Effector memory CD4-positive, alpha-beta T cell (primary cell): ENCODE data around the gene GLRX2.
A peak's percentile ranks its signal among the peaks of the same experiment; 100 is the strongest.

Source experiments
- DNase-seq, 3 donors: peaks; one replicate each; pipeline ENCODE4 v3.0.0-alpha.2; 2020
- H3K27ac ChIP-seq: 2 replicates; pipeline ENCODE4 v1.7.0; 2013; ENCODE audit warnings: mild to moderate bottlenecking, low read length, moderate library complexity; ENCODE audit not compliant: insufficient read depth, poor library complexity, severe bottlenecking
- H3K27me3 ChIP-seq: replicated peaks from 2 replicates; pipeline ENCODE4 v1.7.0; 2013; ENCODE audit warnings: mild to moderate bottlenecking, low read length; ENCODE audit not compliant: insufficient read depth, control insufficient read depth, poor library complexity, severe bottlenecking
- H3K36me3 ChIP-seq: 2 replicates; pipeline ENCODE4 v1.7.0; 2013; ENCODE audit warnings: mild to moderate bottlenecking, low read length, moderate library complexity; ENCODE audit not compliant: control insufficient read depth, insufficient read depth
- H3K4me1 ChIP-seq: 2 replicates; pipeline ENCODE4 v1.7.0; 2013; ENCODE audit warnings: low read length, mild to moderate bottlenecking; ENCODE audit not compliant: control insufficient read depth, insufficient read depth, poor library complexity, severe bottlenecking
- H3K4me3 ChIP-seq: 2 replicates; pipeline ENCODE4 v1.7.0; 2013; ENCODE audit warnings: low read length, low read depth, mild to moderate bottlenecking; ENCODE audit not compliant: insufficient read depth, poor library complexity, severe bottlenecking
- H3K9me3 ChIP-seq: 2 replicates; pipeline ENCODE4 v1.7.0; 2013; ENCODE audit warnings: mild to moderate bottlenecking, low read length, moderate library complexity; ENCODE audit not compliant: control insufficient read depth

GLRX2 gene

GRCh38 chr1:193068013-193068412 is 37.2 kb downstream of the GLRX2 start:
- DNase-seq: no peak
- no peak overlapping the region for H3K27ac ChIP-seq
- H3K9me3 ChIP-seq: no peaks in the 10 kb centered on the region
- H3K4me1 ChIP-seq: peaks cover 6% of the 10 kb centered on the region
- no peaks in the 10 kb centered on the region for H3K36me3 ChIP-seq
- H3K4me3 ChIP-seq: no peak overlapping the region
- no peaks in the 10 kb centered on the region for H3K27me3 ChIP-seq

GRCh38 chr1:193066606-193067005 is 38.6 kb downstream of the GLRX2 start:
- no peaks in the 10 kb centered on the region for H3K9me3 ChIP-seq
- H3K27ac ChIP-seq: no peak overlapping the region
- H3K4me3 ChIP-seq: no peak overlapping the region
- DNase-seq: no peak
- H3K4me1 ChIP-seq: peaks cover 6% of the 10 kb centered on the region
- H3K36me3 ChIP-seq: no peaks in the 10 kb centered on the region
- no peaks in the 10 kb centered on the region for H3K27me3 ChIP-seq

- Histone ChIP-seq H3K9me3 (no peaks in the 10 kb centered on the region), H3K27ac (no peak overlapping the region), H3K27me3 (no peaks in the 10 kb centered on the region), H3K4me1 (peaks cover 6% of the 10 kb centered on the region), H3K4me3 (no peak overlapping the region), H3K36me3 (no peaks in the 10 kb centered on the region)
- no peak for DNase-seq
These were observed 39.3 kb downstream of the GLRX2 start for GRCh38 chr1:193065954-193066353.

- H3K36me3 ChIP-seq: no peaks in the 10 kb centered on the region
- no peak overlapping the region for H3K27ac ChIP-seq
- H3K4me1 ChIP-seq: peaks cover 6% of the 10 kb centered on the region
- no peak overlapping the region for H3K4me3 ChIP-seq
- DNase-seq: no peak
- H3K27me3 ChIP-seq: no peaks in the 10 kb centered on the region
- H3K9me3 ChIP-seq: no peaks in the 10 kb centered on the region
These were observed 42.3 kb downstream of the GLRX2 start for GRCh38 chr1:193062698-193063463.

GRCh38 chr1:193060938-193061337 is 44.3 kb downstream of the GLRX2 start:
- no peak for DNase-seq
- peak overlapping the region; percentile 86 for H3K4me3 ChIP-seq
- no peaks in the 10 kb centered on the region for H3K27me3 ChIP-seq
- peaks cover 6% of the 10 kb centered on the region for H3K4me1 ChIP-seq
- no peaks in the 10 kb centered on the region for H3K36me3 ChIP-seq
- no peaks in the 10 kb centered on the region for H3K9me3 ChIP-seq
- H3K27ac ChIP-seq: no peak overlapping the region

- DNase-seq: no peak
- H3K27me3 ChIP-seq: no peaks in the 10 kb centered on the region
- H3K36me3 ChIP-seq: no peaks in the 10 kb centered on the region
- peak overlapping the region; percentile 86 for H3K4me3 ChIP-seq
- H3K4me1 ChIP-seq: peaks cover 6% of the 10 kb centered on the region
- H3K9me3 ChIP-seq: no peaks in the 10 kb centered on the region
- H3K27ac ChIP-seq: no peak overlapping the region
These were observed 44.8 kb downstream of the GLRX2 start for GRCh38 chr1:193060406-193060805.

- Histone ChIP-seq H3K4me1 (peaks cover 6% of the 10 kb centered on the region), H3K36me3 (no peaks in the 10 kb centered on the region), H3K9me3 (no peaks in the 10 kb centered on the region), H3K27me3 (no peaks in the 10 kb centered on the region), H3K27ac (peak overlapping the region; percentile 89), H3K4me3 (peak overlapping the region; percentile 86)
- no peak for DNase-seq
These were observed 45.2 kb downstream of the GLRX2 start for GRCh38 chr1:193060115-193060403.

GRCh38 chr1:193059282-193060114 is 45.7 kb downstream of the GLRX2 start, which contains the start of the genes RO60 and UCHL5:
Gene RO60 (plus strand): TSS chr1:193059612. CDS start chr1:193069055, 9,443 bp downstream.
Gene UCHL5 (minus strand): TSS chr1:193059360. CDS start chr1:193059260, 100 bp downstream.
- Histone ChIP-seq H3K27ac (peak within 1 kb of the TSS; percentile 89), H3K27me3 (no peaks in the 10 kb centered on the region), H3K4me3 (peak within 1 kb of the TSS; percentile 86), H3K4me1 (peaks cover 6% of the 10 kb centered on the region), H3K36me3 (no peaks in the 10 kb centered on the region), H3K9me3 (no peaks in the 10 kb centered on the region)
- peak; percentile 91 to 94 (median 93) for DNase-seq

GRCh38 chr1:193058529-193059281 is 46.5 kb downstream of the GLRX2 start:
- DNase-seq: peak; percentile 2 to 25 (median 24)
- Histone ChIP-seq H3K4me1 (peaks cover 6% of the 10 kb centered on the region), H3K4me3 (peak overlapping the region; percentile 86), H3K27ac (peak overlapping the region; percentile 89), H3K9me3 (no peaks in the 10 kb centered on the region), H3K36me3 (no peaks in the 10 kb centered on the region), H3K27me3 (no peaks in the 10 kb centered on the region)
